Suprapubic skin (tissue), 4 donors: ENCODE measurements around the gene AIMP2. TPM values are rescaled to one million over a fixed set of nuclear protein-coding genes. Genes with fewer than 3 reads are reported as not detected.
"Not testable (repeated sequence)": the region's sequence is repeated elsewhere in the genome, so short reads cannot be mapped to it uniquely, and the experiment has no call there.

Experiments used
- DNase-seq, 2 donors: peaks; one replicate each; pipeline ENCODE4 v3.0.0-alpha.2; 2019; ENCODE audit warnings: low spot score in 2 of 2
- H3K27ac ChIP-seq: fragments of 200-600 bp; sonication (generic); one replicate; pipeline ENCODE4 v1.5.1; 2019
- H3K27me3 ChIP-seq: fragments of 200-600 bp; sonication (generic); one replicate; pipeline ENCODE4 v1.5.1; 2019
- H3K36me3 ChIP-seq: fragments of 200-600 bp; sonication (generic); one replicate; pipeline ENCODE4 v1.5.1; 2019
- H3K4me1 ChIP-seq: fragments of 200-600 bp; sonication (generic); one replicate; pipeline ENCODE4 v1.5.1; 2019
- H3K4me3 ChIP-seq: fragments of 200-600 bp; sonication (generic); one replicate; pipeline ENCODE4 v1.5.1; 2019; ENCODE audit warnings: mild to moderate bottlenecking
- H3K9me3 ChIP-seq: fragments of 200-600 bp; sonication (generic); one replicate; pipeline ENCODE4 v1.5.1; 2019
- EP300 ChIP-seq: sonication (generic); formaldehyde crosslinking; IDR thresholded peaks from one replicate; pipeline ENCODE4 v1.6.1; 2017; ENCODE audit warnings: antibody characterized with exemption
- POLR2A ChIP-seq, 2 donors: fragments of 450-650 bp; IDR thresholded peaks; one replicate each; pipeline ENCODE4 v1.6.1; 2017; ENCODE audit warnings: antibody characterized with exemption in 2 of 2, mild to moderate bottlenecking in 2 of 2, moderate library complexity in 2 of 2
- POLR2AphosphoS5 ChIP-seq, 3 donors: sonication (generic); formaldehyde crosslinking; IDR thresholded peaks; one replicate each; pipeline ENCODE4 v1.6.1; 2017; ENCODE audit warnings: antibody characterized with exemption in 3 of 3
- WGBS: methylation state at CpG from one replicate; pipeline ENCODE4 v1.1.5; 2018; 5-methylcytosine and 5-hydroxymethylcytosine counted together
- total RNA-seq, 4 donors: library from RNA; depleted of rRNA; stranded (reverse); fragments of >200 nt; gene quantifications; one replicate each; pipeline ENCODE4 v1.1.0, GENCODE V29; 2016
- TF ChIP-seq, protein P1 (sequence below), 2 donors: fragments of 200-600 bp in 1 of 2; fragments of 450-650 bp in 1 of 2; sonication (generic) in 1 of 2; IDR thresholded peaks; one replicate each; pipeline ENCODE4 v1.5.1; 2016 to 2019; ENCODE audit warnings: antibody characterized with exemption in 2 of 2, mild to moderate bottlenecking in 1 of 2, moderate library complexity in 1 of 2

The AIMP2 gene
- total RNA-seq, 4 donors from 2014 or later = 27.1 to 45.5 (median 38.5) TPM

GRCh38 chr7:6035165-6035564, 26.1 kb downstream of the AIMP2 start:
- TF ChIP-seq POLR2AphosphoS5 (IDR thresholded peaks at IDR 0.05) (no peak), POLR2A (IDR thresholded peaks at IDR 0.05) (no peak), EP300 (no peak)
- TF ChIP-seq, protein P1, sequence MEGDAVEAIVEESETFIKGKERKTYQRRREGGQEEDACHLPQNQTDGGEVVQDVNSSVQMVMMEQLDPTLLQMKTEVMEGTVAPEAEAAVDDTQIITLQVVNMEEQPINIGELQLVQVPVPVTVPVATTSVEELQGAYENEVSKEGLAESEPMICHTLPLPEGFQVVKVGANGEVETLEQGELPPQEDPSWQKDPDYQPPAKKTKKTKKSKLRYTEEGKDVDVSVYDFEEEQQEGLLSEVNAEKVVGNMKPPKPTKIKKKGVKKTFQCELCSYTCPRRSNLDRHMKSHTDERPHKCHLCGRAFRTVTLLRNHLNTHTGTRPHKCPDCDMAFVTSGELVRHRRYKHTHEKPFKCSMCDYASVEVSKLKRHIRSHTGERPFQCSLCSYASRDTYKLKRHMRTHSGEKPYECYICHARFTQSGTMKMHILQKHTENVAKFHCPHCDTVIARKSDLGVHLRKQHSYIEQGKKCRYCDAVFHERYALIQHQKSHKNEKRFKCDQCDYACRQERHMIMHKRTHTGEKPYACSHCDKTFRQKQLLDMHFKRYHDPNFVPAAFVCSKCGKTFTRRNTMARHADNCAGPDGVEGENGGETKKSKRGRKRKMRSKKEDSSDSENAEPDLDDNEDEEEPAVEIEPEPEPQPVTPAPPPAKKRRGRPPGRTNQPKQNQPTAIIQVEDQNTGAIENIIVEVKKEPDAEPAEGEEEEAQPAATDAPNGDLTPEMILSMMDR (IDR thresholded peaks at IDR 0.05) = no peak
- WGBS = 90% methylated on average over 10 of the region's 10 CpGs
- Histone ChIP-seq H3K9me3 (no peaks in the 10 kb centered on the region), H3K4me3 (no peak overlapping the region), H3K4me1 (no peaks in the 10 kb centered on the region), H3K36me3 (peaks cover 92% of the 10 kb centered on the region), H3K27me3 (no peaks in the 10 kb centered on the region), H3K27ac (no peak overlapping the region)
- no peak for DNase-seq

DNA sequence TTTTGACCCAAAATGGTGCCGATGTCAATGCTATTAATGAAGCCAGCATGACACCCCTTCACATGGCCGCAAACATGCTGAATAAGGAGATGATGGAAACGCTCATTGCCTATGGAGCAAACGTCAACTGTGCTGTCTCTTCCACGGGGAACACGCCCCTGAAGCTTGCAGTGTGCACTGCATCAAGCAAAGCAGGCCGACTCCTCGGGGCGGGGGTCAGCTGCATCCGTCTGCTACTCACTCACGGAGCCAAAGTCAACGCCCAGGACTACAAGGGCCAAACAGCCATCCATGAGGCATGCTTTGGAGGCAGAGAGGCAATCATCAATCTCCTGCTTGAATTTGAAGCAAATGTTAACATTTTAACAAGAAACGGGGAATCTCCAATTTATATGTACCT, 26.6 kb downstream of the AIMP2 start:
- Histone ChIP-seq H3K4me3 (no peak overlapping the region), H3K4me1 (no peaks in the 10 kb centered on the region), H3K9me3 (no peaks in the 10 kb centered on the region), H3K27ac (no peak overlapping the region), H3K27me3 (no peaks in the 10 kb centered on the region), H3K36me3 (peaks cover 92% of the 10 kb centered on the region)
- TF ChIP-seq, protein P1 (IDR thresholded peaks at IDR 0.05) = no peak
- no peak for TF ChIP-seq POLR2A (IDR thresholded peaks at IDR 0.05)
- TF ChIP-seq POLR2AphosphoS5 (IDR thresholded peaks at IDR 0.05) = no peak
- TF ChIP-seq EP300 = no peak
- no peak for DNase-seq
- WGBS = 90% methylated on average over 12 of the region's 13 CpGs

DNA sequence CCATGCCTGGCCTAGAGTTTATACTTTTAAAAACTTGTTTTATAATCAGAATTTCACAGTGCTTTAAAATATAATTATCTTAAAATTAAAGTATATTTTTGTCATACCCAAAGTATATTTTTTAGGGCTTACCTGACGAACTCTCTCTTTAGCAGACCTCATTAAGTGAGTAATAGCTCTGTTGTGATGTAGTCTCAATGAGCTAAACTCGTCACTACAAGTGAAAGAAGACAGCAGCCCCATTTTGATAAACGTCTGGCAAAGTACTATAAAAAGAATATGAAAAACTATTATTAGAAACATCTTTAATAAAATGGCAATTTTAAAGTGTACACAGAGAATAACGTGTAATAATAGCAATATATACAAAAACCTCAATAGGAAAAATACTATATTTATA, 40.7 kb downstream of the AIMP2 start:
- H3K27ac ChIP-seq = no peak overlapping the region

DNA sequence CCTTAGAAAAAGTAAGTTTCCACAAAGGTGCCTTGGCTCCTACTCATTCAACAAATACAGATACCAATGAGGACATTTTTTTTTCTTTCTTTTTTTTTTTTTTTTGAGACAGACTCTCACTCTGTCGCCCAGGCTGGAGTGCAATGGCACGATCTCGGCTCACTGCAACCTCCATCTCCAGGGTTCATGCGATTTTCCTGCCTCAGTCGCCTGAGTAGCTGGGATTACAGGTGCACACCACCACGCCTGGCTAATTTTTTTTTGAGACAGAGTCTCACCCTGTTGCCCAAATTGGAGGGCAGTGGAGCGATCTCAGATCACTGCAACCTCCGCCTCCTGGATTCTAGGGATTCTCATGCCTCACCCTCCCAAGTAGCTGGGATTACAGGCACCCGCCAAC, 42.1 kb downstream of the AIMP2 start:
- H3K4me1 ChIP-seq, DNase-seq, H3K27me3 ChIP-seq, H3K27ac ChIP-seq, H3K9me3 ChIP-seq, H3K4me3 ChIP-seq: not testable (repeated sequence)
- H3K36me3 ChIP-seq = peaks cover 64% of the 10 kb centered on the region
- WGBS = 95% methylated on average over 9 of the region's 9 CpGs

More for the DNA sequence above, 40.7 kb downstream of the AIMP2 start:
- no peak overlapping the region for H3K4me3 ChIP-seq
- H3K27me3 ChIP-seq = no peaks in the 10 kb centered on the region
- WGBS = 78% methylated on average over 4 of the region's 4 CpGs
- H3K4me1 ChIP-seq = no peaks in the 10 kb centered on the region
- TF ChIP-seq POLR2A (IDR thresholded peaks at IDR 0.05) (no peak), EP300 (no peak), POLR2AphosphoS5 (IDR thresholded peaks at IDR 0.05) (no peak)
- TF ChIP-seq, protein P1 (IDR thresholded peaks at IDR 0.05) = no peak
- no peaks in the 10 kb centered on the region for H3K9me3 ChIP-seq
- no peak for DNase-seq
- peaks cover 74% of the 10 kb centered on the region for H3K36me3 ChIP-seq

DNA sequence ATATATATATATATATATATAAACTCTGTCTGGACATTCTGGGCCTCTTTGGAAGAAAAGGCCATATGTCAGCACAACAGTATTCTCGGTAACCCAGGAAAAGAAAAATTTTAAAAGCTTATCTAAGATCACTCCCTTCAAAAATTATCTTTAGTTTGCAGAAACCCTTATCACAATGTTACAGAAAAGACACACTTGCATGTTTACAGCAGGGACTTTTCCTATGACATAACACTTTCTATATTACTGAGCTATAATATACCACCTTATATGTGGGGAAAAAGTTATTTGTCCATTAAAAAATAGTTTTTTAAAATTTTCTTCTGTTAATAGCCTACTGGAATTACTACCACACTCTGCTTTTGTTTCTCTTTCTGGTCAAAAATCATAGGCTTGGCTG, 47.5 kb downstream of the AIMP2 start:
- H3K36me3 ChIP-seq = peaks cover 21% of the 10 kb centered on the region
- H3K4me1 ChIP-seq = peaks cover 23% of the 10 kb centered on the region
- H3K27me3 ChIP-seq = no peaks in the 10 kb centered on the region
- TF ChIP-seq POLR2AphosphoS5 (IDR thresholded peaks at IDR 0.05) = no peak
- no peak for TF ChIP-seq POLR2A (IDR thresholded peaks at IDR 0.05)
- no peak for TF ChIP-seq EP300
- TF ChIP-seq, protein P1 (IDR thresholded peaks at IDR 0.05) = no peak
- no peak overlapping the region for H3K27ac ChIP-seq
- no peak for DNase-seq
- H3K4me3 ChIP-seq = no peak overlapping the region
- WGBS = 56% methylated on average over 1 of the region's 1 CpG
- H3K9me3 ChIP-seq = no peaks in the 10 kb centered on the region
